ENCODE measurements around the gene ZNF737. TPM values are rescaled to one million over a fixed set of nuclear protein-coding genes. Genes with fewer than 3 reads are reported as not detected.

ZNF737 gene
- total and polyA plus RNA-seq, 2 donors (not counting 3 experiments of a cell fraction or from before 2014, with no cell fraction given) = 2.7 to 6.0 TPM

DNA sequence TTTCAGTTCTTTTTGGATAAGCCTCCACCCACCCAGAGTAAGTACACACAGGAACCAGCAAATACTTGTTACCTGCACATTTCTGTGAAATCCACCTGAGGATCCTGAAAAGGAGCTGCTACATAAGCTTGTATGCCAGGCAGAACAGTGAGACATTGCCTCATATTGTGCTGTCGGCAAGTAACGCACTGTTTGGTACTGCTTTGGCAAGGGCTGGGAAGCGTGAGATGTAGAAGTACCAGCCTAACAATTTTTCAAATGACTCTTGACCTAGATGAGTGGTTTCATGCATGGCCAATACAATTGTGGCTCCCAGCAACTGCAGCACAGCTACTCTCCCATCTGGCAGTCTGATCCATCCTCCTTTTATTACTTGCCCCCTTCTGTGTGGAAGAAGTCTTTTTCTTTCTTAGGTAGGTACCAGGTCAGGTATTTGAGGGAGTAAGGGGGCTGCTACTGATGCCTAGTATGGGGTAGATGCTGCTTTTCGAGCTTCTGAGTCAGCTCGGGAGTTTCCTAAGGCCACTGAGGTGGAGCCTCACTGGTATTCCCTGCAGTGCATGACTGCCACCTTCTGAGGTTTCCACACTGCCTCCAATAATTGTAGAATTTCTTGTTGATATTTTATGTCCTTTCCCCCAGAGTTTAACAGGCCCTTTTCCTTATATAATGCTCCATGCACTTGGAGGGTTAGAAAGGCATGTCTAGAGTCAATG lies 52.2 kb downstream of the ZNF737 start:
- Histone ChIP-seq H3K27me3 (ENCODE audit: control insufficient read depth in 2 of 2, insufficient read depth in 2 of 2, low read length in 2 of 2) (no peaks in the 10 kb centered on the region), H3K79me2 (ENCODE audit: control insufficient read depth, insufficient read depth, low read length) (no peaks in the 10 kb centered on the region), H3K9ac (replicated peaks; ENCODE audit: extremely low read depth, insufficient read depth, low read length) (no peak overlapping the region), H2AFZ (ENCODE audit: low read depth, low read length) (no peak overlapping the region), H3K4me1 (ENCODE audit: control insufficient read depth, extremely low read depth, insufficient read depth, low read length) (no peaks in the 10 kb centered on the region), H3K4me2 (ENCODE audit: insufficient read depth, low read length) (no peak overlapping the region), H3K27ac (ENCODE audit: insufficient read depth, low read depth, low read length) (no peak overlapping the region), H3K9me1 (replicated peaks; ENCODE audit: control insufficient read depth, extremely low read depth, insufficient read depth, low read length) (no peaks in the 10 kb centered on the region), H4K20me1 (replicated peaks; ENCODE audit: control insufficient read depth, extremely low read depth, insufficient read depth, low read length) (no peaks in the 10 kb centered on the region), H3K36me3 (ENCODE audit: control insufficient read depth in 2 of 2, extremely low read depth in 1 of 2, insufficient read depth in 2 of 2, low read length in 2 of 2) (no peaks in the 10 kb centered on the region), H3K4me3 (replicated peaks in 1 of 3; ENCODE audit: insufficient read depth in 1 of 3, low read depth in 1 of 3, low read length in 3 of 3) (no peak overlapping the region), H3K9me3 (replicated peaks; ENCODE audit: control insufficient read depth, insufficient read depth, low read length) (peaks cover 4% of the 10 kb centered on the region)
- POLR2A ChIA-PET = no interaction called here
- dilution Hi-C loops (cut with MboI; ENCODE audit: extremely low pct_ligation_motif_present, low sequenced_read_pairs) (no loop called here), intact Hi-C loops (cut with micrococcal nuclease) (no loop called here)
- no TSS peak for BruUV-seq (replicated peaks)
- no peak for DNase-seq (ENCODE audit: low read depth, low spot score)
- CTCF ChIA-PET = no interaction called here
- FAIRE-seq = no peak
- TF ChIP-seq POLR2AphosphoS5 (IDR thresholded peaks at IDR 0.05; ENCODE audit: insufficient read depth, low read depth, low read length) (no peak), JUN (IDR thresholded peaks at IDR 0.05; ENCODE audit: borderline replicate concordance, insufficient read depth, insufficient read length, low read depth) (no peak), MYC (IDR thresholded peaks at IDR 0.05; ENCODE audit: low read depth, low read length) (no peak)
- TF ChIP-seq, protein P1, sequence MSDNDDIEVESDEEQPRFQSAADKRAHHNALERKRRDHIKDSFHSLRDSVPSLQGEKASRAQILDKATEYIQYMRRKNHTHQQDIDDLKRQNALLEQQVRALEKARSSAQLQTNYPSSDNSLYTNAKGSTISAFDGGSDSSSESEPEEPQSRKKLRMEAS (IDR thresholded peaks at IDR 0.05; ENCODE audit: insufficient read depth, insufficient read length) = no peak

- BruUV-seq (replicated peaks) = no TSS peak
- ChIA-PET CTCF (no interaction called here), POLR2A (no interaction called here)
- H2AFZ ChIP-seq (ENCODE audit: low read depth, low read length) = no peak overlapping the region
- no peak overlapping the region for H3K27ac ChIP-seq (ENCODE audit: insufficient read depth, low read depth, low read length)
- H3K27me3 ChIP-seq (ENCODE audit: control insufficient read depth in 2 of 2, insufficient read depth in 2 of 2, low read length in 2 of 2) = no peaks in the 10 kb centered on the region
- intact Hi-C loops (cut with micrococcal nuclease) (no loop called here), dilution Hi-C loops (cut with MboI; ENCODE audit: extremely low pct_ligation_motif_present, low sequenced_read_pairs) (no loop called here)
- H3K36me3 ChIP-seq (ENCODE audit: control insufficient read depth in 2 of 2, extremely low read depth in 1 of 2, insufficient read depth in 2 of 2, low read length in 2 of 2) = no peaks in the 10 kb centered on the region
- H3K9ac ChIP-seq (replicated peaks; ENCODE audit: extremely low read depth, insufficient read depth, low read length) = no peak overlapping the region
- H3K4me3 ChIP-seq (replicated peaks in 1 of 3; ENCODE audit: insufficient read depth in 1 of 3, low read depth in 1 of 3, low read length in 3 of 3) = no peak overlapping the region
- H4K20me1 ChIP-seq (replicated peaks; ENCODE audit: control insufficient read depth, extremely low read depth, insufficient read depth, low read length) = no peaks in the 10 kb centered on the region
- no peaks in the 10 kb centered on the region for H3K9me1 ChIP-seq (replicated peaks; ENCODE audit: control insufficient read depth, extremely low read depth, insufficient read depth, low read length)
- TF ChIP-seq, protein P1 (IDR thresholded peaks at IDR 0.05; ENCODE audit: insufficient read depth, insufficient read length) = no peak
- TF ChIP-seq EZH2 (IDR thresholded peaks at IDR 0.05; ENCODE audit: borderline replicate concordance, low read depth, low read length, severe bottlenecking) (no peak), FOS (IDR thresholded peaks at IDR 0.05; ENCODE audit: borderline replicate concordance, insufficient read depth, low read length) (no peak), CTCF (IDR thresholded peaks at IDR 0.05; ENCODE audit: extremely low read depth in 1 of 2, insufficient read depth in 1 of 2, low read depth in 1 of 2, low read length in 2 of 2) (no peak), GATA2 (IDR thresholded peaks at IDR 0.05; ENCODE audit: insufficient read depth, insufficient read length, low read depth, low read length) (no peak), MYC (IDR thresholded peaks at IDR 0.05; ENCODE audit: low read depth, low read length) (no peak), JUN (IDR thresholded peaks at IDR 0.05; ENCODE audit: borderline replicate concordance, insufficient read depth, insufficient read length, low read depth) (no peak)
- H3K9me3 ChIP-seq (replicated peaks; ENCODE audit: control insufficient read depth, insufficient read depth, low read length) = no peaks in the 10 kb centered on the region
- FAIRE-seq (no peak), DNase-seq (ENCODE audit: low read depth, low spot score) (no peak)
- no peaks in the 10 kb centered on the region for H3K4me1 ChIP-seq (ENCODE audit: control insufficient read depth, extremely low read depth, insufficient read depth, low read length)
- no peak overlapping the region for H3K4me2 ChIP-seq (ENCODE audit: insufficient read depth, low read length)
- no peaks in the 10 kb centered on the region for H3K79me2 ChIP-seq (ENCODE audit: control insufficient read depth, insufficient read depth, low read length)
Measured at GRCh38 chr19:20503476-20503875, 62.1 kb downstream of the ZNF737 start.
